Gastroesophageal sphincter (tissue), 4 donors: ENCODE measurements around the gene AGPAT4. TPM values are rescaled to one million over a fixed set of nuclear protein-coding genes. Genes with fewer than 3 reads are reported as not detected.

Experiments
- ATAC-seq: fragments of 150-250 bp; one replicate; pipeline ENCODE4 v1.9.1; 2016; ENCODE audit warnings: mild to moderate bottlenecking, moderate library complexity
- H3K27ac ChIP-seq, 4 donors: fragments of 200-600 bp; sonication (generic) in 3 of 4; 1 replicate in 3 of 4; 2 replicates in 1 of 4; pipeline ENCODE4 v1.5.1; 2016 to 2019
- H3K27me3 ChIP-seq: fragments of 200-600 bp; sonication (generic); one replicate; pipeline ENCODE4 v1.5.1; 2019
- H3K36me3 ChIP-seq, 2 donors: fragments of 200-600 bp; sonication (generic); one replicate each; pipeline ENCODE4 v1.5.1; 2019; ENCODE audit warnings: control low read depth in 1 of 2
- H3K4me1 ChIP-seq, 3 donors: fragments of 200-600 bp; sonication (generic); 1 replicate in 2 of 3; 2 replicates in 1 of 3; pipeline ENCODE4 v1.5.1; 2016 to 2019; ENCODE audit warnings: control low read depth in 2 of 3
- H3K4me3 ChIP-seq, 2 donors: fragments of 200-600 bp; sonication (generic); one replicate each; pipeline ENCODE4 v1.5.1; 2019; ENCODE audit warnings: mild to moderate bottlenecking in 1 of 2, moderate library complexity in 1 of 2
- H3K9me3 ChIP-seq, 3 donors: fragments of 200-600 bp; sonication (generic); one replicate each; pipeline ENCODE4 v1.5.1; 2017 to 2019; ENCODE audit warnings: control low read depth in 2 of 3
- EP300 ChIP-seq: sonication (generic); formaldehyde crosslinking; IDR thresholded peaks from one replicate; pipeline ENCODE4 v1.6.1; 2017; ENCODE audit warnings: antibody characterized with exemption, mild to moderate bottlenecking
- POLR2A ChIP-seq, 2 donors: fragments of 450-650 bp; IDR thresholded peaks; one replicate each; pipeline ENCODE4 v1.6.1; 2017; ENCODE audit warnings: antibody characterized with exemption in 2 of 2, mild to moderate bottlenecking in 2 of 2, moderate library complexity in 1 of 2
- POLR2AphosphoS5 ChIP-seq: sonication (generic); formaldehyde crosslinking; IDR thresholded peaks from one replicate; pipeline ENCODE4 v1.6.1; 2017; ENCODE audit warnings: antibody characterized with exemption
- WGBS, 2 donors: methylation state at CpG; one replicate each; pipeline ENCODE4 v1.1.5; 2018; ENCODE audit warnings: low coverage in 1 of 2; 5-methylcytosine and 5-hydroxymethylcytosine counted together
- total RNA-seq, 4 donors: library from RNA; depleted of rRNA; stranded (reverse); fragments of >200 nt; gene quantifications; one replicate each; pipeline ENCODE4 v1.1.0, GENCODE V29; 2016
- TF ChIP-seq, protein P1 (sequence below), 4 experiments: fragments of 200-600 bp in 2 of 4; fragments of 450-650 bp in 2 of 4; sonication (generic) in 1 of 4; IDR thresholded peaks; one replicate each; pipeline ENCODE4 v1.5.1; 2017 to 2019; ENCODE audit warnings: antibody characterized with exemption in 4 of 4, mild to moderate bottlenecking in 2 of 4, moderate library complexity in 2 of 4

AGPAT4 gene
- total RNA-seq, 4 donors from 2014 or later, result 7.2 to 10.8 (median 9.1) TPM

DNA sequence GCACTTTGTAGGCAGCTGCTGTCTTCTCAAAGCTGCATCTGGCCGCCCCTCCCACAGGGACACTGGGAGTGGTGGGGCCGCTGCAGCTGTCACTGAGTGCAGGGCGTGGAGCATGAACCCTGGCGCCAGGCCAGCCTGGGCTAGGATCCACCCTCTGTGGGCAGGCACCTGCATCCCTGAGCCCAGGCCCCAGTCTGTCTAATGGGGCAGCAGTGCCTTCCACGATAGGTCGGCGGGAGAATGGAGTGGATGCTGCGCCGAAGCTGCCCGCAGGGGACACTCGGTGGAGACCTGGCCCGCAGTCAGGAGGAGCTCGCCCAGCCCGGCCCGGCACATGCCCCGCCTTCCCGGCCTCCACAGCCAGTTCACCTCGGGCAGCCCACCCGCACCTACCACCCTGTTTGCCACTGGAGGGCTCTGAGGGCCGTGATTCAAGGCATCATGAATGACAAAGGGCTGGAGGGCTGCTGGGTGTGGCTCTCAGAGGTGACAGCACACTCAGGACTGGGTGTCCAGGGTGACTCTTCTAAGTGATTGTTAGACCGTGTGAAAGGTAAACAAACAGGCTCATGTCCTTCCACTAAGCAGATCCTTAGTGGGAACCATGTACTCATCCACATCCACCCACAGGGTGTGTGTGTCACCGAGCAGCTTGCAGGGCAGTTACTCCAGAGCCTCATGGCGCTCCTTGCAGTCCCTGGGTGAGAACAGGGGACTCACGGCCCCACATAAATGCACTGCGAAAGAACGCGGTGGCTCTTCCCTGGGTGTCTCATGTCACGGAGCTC lies 133.9 kb downstream of the AGPAT4 start:
- H3K27ac ChIP-seq, result no peak overlapping the region
- H3K9me3 ChIP-seq, result no peaks in the 10 kb centered on the region
- TF ChIP-seq POLR2AphosphoS5 (no peak), POLR2A (IDR thresholded peaks at IDR 0.05) (no peak), EP300 (no peak)
- TF ChIP-seq, protein P1, sequence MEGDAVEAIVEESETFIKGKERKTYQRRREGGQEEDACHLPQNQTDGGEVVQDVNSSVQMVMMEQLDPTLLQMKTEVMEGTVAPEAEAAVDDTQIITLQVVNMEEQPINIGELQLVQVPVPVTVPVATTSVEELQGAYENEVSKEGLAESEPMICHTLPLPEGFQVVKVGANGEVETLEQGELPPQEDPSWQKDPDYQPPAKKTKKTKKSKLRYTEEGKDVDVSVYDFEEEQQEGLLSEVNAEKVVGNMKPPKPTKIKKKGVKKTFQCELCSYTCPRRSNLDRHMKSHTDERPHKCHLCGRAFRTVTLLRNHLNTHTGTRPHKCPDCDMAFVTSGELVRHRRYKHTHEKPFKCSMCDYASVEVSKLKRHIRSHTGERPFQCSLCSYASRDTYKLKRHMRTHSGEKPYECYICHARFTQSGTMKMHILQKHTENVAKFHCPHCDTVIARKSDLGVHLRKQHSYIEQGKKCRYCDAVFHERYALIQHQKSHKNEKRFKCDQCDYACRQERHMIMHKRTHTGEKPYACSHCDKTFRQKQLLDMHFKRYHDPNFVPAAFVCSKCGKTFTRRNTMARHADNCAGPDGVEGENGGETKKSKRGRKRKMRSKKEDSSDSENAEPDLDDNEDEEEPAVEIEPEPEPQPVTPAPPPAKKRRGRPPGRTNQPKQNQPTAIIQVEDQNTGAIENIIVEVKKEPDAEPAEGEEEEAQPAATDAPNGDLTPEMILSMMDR (IDR thresholded peaks at IDR 0.05), result no peak
- 20% methylated on average over 1 of the region's 28 CpGs; no CpG with 5 or more reads in 1 of the 2 donors for WGBS, 2 donors
- H3K4me1 ChIP-seq, result no peaks in the 10 kb centered on the region
- peak; percentile 68 for ATAC-seq
- no peak overlapping the region for H3K4me3 ChIP-seq
- H3K36me3 ChIP-seq, result peaks cover 0 to 71% of the 10 kb centered on the region in 2 donors
- no peaks in the 10 kb centered on the region for H3K27me3 ChIP-seq

DNA sequence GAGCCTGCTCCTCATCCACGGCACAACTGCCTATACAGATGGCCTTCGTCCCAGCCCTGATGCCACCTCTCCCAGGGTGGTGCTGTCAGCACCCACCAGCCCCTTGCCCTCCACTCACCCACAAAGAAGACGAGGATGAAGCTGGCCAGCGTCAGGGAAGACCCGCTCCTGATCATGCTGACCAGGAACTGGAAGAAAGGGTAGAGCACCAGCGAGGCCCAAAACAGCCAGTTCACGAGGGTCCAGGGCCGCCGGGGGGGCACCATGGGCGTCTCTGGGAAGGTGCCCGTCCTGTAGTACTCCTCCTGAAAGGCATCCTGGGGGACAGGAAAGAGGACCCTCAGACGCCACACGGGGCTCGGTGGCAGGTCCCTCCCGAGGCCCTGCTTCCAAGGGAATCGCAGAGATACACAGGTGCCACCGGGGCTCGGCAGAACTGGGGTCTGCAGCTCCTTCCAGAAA lies 134.5 kb downstream of the AGPAT4 start:
- Histone ChIP-seq H3K27me3 (no peaks in the 10 kb centered on the region), H3K36me3 (peaks cover 0 to 73% of the 10 kb centered on the region in 2 donors)
- TF ChIP-seq POLR2AphosphoS5 (no peak), POLR2A (IDR thresholded peaks at IDR 0.05) (no peak), EP300 (no peak)
- TF ChIP-seq, protein P1 (IDR thresholded peaks at IDR 0.05), result no peak

DNA sequence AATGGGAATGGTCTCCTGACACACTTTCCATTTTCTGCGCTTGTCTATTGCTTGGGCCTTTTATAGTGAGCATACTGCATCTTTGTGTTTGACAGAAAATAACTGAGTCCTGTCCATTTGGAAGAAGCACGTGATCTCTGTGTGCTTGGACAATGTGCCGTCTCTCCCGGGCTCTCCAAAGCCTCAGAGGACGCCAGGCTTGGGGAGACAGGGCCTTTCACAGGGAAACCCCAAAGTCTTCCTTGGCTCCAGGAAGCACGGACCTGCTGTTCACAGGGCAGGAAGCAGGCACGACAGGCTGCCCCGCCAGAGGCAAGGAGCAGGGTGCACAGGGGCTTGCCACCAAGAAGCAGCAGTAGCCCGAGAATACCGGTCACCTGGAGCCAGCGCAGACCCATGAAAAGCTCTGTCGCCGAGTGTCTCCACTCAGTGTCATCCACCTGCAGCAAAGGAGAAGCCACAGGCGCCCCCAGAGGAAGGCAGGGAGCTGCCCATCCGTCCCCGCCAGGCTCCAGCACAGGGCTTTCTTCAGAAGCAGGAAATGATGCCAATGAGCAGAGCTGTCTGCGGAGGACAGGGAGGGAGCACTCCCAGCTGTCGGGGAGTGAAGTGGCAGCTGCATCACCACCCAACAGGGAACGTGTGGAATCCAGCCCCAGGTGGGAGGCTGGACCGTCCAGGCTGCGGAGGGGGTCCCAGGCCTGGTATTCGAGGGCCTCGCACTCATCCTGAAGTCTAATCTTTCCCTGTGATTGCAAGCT lies 135.1 kb downstream of the AGPAT4 start:
- Histone ChIP-seq H3K27me3 (no peaks in the 10 kb centered on the region), H3K36me3 (peaks cover 0 to 75% of the 10 kb centered on the region in 2 donors), H3K4me1 (no peaks in the 10 kb centered on the region), H3K9me3 (no peaks in the 10 kb centered on the region), H3K27ac (no peak overlapping the region), H3K4me3 (no peak overlapping the region)
- ATAC-seq, result no peak
- TF ChIP-seq EP300 (no peak), POLR2A (IDR thresholded peaks at IDR 0.05) (no peak), POLR2AphosphoS5 (no peak)
- TF ChIP-seq, protein P1 (IDR thresholded peaks at IDR 0.05), result no peak
- WGBS, 2 donors, result 80 to 90% methylated on average over 1 to 6 of the region's 23 CpGs

More for the DNA sequence above, 134.5 kb downstream of the AGPAT4 start:
- no peak for ATAC-seq
- Histone ChIP-seq H3K4me3 (no peak overlapping the region), H3K27ac (no peak overlapping the region), H3K9me3 (no peaks in the 10 kb centered on the region), H3K4me1 (no peaks in the 10 kb centered on the region)
- WGBS, 2 donors, result no CpG with 5 or more reads among the region's 18 CpGs

DNA sequence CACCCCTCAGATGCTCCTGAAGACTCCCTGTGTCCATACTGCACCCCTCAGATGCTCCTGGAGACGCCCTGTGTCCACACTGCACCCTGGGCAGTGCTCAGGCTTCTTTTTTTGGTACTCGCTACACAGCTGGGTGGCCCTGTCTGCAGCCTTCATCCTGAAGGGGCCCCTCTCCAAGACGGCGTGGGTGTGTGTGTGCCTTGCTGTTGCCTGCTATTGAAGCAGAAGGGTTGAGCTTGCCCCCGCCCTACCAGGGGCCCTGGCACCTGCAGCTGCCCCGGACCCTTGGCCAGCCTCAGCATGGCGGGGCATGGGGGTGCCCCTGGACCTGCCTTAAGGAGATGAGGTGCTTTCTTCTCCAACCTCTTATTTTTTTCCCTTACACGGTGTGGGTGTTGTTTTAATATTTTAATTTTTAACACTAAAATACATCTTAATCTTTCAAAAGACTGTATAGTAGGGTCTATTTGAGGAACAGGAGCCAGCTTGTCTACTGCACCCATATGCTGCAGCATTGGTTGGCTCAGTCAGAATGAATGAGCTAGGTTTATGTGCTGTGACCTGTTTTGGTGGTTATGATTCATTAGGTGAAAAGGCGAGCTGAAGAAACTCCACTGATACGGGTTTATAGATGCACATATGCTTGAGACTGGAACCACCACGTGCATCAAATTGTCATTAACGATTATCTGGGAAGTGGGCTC lies 135.9 kb downstream of the AGPAT4 start:
- ATAC-seq, result no peak
- H3K27me3 ChIP-seq, result no peaks in the 10 kb centered on the region
- no peaks in the 10 kb centered on the region for H3K9me3 ChIP-seq
- H3K36me3 ChIP-seq, result peaks cover 0 to 81% of the 10 kb centered on the region in 2 donors
- H3K4me1 ChIP-seq, result no peaks in the 10 kb centered on the region
- 97% methylated on average over 6 to 7 of the region's 12 CpGs for WGBS, 2 donors
- H3K4me3 ChIP-seq, result no peak overlapping the region
- TF ChIP-seq POLR2AphosphoS5, result no peak
- no peak for TF ChIP-seq EP300
- no peak for TF ChIP-seq POLR2A (IDR thresholded peaks at IDR 0.05)
- TF ChIP-seq, protein P1 (IDR thresholded peaks at IDR 0.05), result no peak
- no peak overlapping the region for H3K27ac ChIP-seq
